B cell (primary cell): ENCODE data around the gene CD96. TPM values are rescaled to one million over a fixed set of nuclear protein-coding genes. Genes with fewer than 3 reads are reported as not detected.
"Not testable (repeated sequence)": the region's sequence is repeated elsewhere in the genome, so short reads cannot be mapped to it uniquely, and the experiment has no call there.

Experiments used
- ATAC-seq: fragments of 200-7000 bp; cut with Tn5 transposase; one replicate; pipeline ENCODE4 v1.10.0; 2021; ENCODE audit warnings: low read depth, mild to moderate bottlenecking, moderate number of reproducible peaks, moderate library complexity
- CTCF ChIA-PET: fragments of 350-600 bp; sonication (Branson Sonifier 250); formaldehyde crosslinking; loops from one replicate; lab custom pipeline; 2021; ENCODE audit warnings: antibody characterized with exemption, inconsistent platforms; lab: Charles Lee
- POLR2A ChIA-PET: fragments of 350-600 bp; sonication (Branson Sonifier 250); formaldehyde crosslinking; loops from one replicate; lab custom pipeline; 2021; ENCODE audit warnings: antibody characterized with exemption; lab: Charles Lee
- DNase-seq: peaks from one replicate; pipeline ENCODE4 v3.0.0; 2013
- H2AFZ ChIP-seq: 2 replicates; pipeline ENCODE4 v1.6.1; 2012; ENCODE audit warnings: mild to moderate bottlenecking, low read depth, low read length; ENCODE audit not compliant: insufficient read depth, poor library complexity, severe bottlenecking
- H3K27ac ChIP-seq, 2 donors: 1 replicate in 1 of 2; 2 replicates in 1 of 2; pipeline ENCODE4 v1.5.1; 2012 to 2013; ENCODE audit warnings: low read length in 2 of 2, mild to moderate bottlenecking in 2 of 2, moderate library complexity in 1 of 2
- H3K27me3 ChIP-seq, 4 experiments: fragments of 200-600 bp in 1 of 4; sonication (generic) in 1 of 4; replicated peaks in 1 of 4; 1 replicate in 2 of 4; 2 replicates in 2 of 4; pipeline versions ENCODE4 v1.6.1 to v1.7.0; 2013 to 2016; ENCODE audit warnings: low read length in 3 of 4, mild to moderate bottlenecking in 2 of 4, mixed read lengths in 1 of 4, moderate library complexity in 1 of 4; ENCODE audit not compliant: insufficient read depth in 4 of 4, control insufficient read depth in 3 of 4; ENCODE audit errors: control extremely low read depth in 1 of 4
- H3K36me3 ChIP-seq, 2 experiments: replicated peaks in 1 of 2; 1 replicate in 1 of 2; 2 replicates in 1 of 2; pipeline versions ENCODE4 v1.6.1 to v1.7.1; 2013; ENCODE audit warnings: low read length in 1 of 2; ENCODE audit not compliant: insufficient read depth in 2 of 2, control insufficient read depth in 1 of 2; ENCODE audit errors: control extremely low read depth in 1 of 2, extremely low read depth in 1 of 2
- H3K4me1 ChIP-seq, 2 donors: fragments of 200-600 bp in 1 of 2; sonication (generic) in 1 of 2; 1 replicate in 1 of 2; 2 replicates in 1 of 2; pipeline versions ENCODE4 v1.5.1 to v1.6.1; 2013 to 2017; ENCODE audit warnings: low read length in 2 of 2; ENCODE audit not compliant: control insufficient read depth in 2 of 2, insufficient read depth in 2 of 2
- H3K4me2 ChIP-seq: replicated peaks from 2 replicates; pipeline ENCODE3; 2012; ENCODE audit warnings: mild to moderate bottlenecking, low read depth, low read length; ENCODE audit not compliant: poor library complexity, severe bottlenecking
- H3K4me3 ChIP-seq, 5 experiments: fragments of 200-600 bp in 1 of 5; sonication (generic) in 1 of 5; 1 replicate in 3 of 5; 2 replicates in 2 of 5; pipeline versions ENCODE4 v1.5.1 to v1.7.0; 2011 to 2016; ENCODE audit warnings: low read length in 4 of 5, mild to moderate bottlenecking in 4 of 5, low read depth in 2 of 5, control low read depth in 1 of 5, moderate library complexity in 1 of 5; ENCODE audit not compliant: insufficient read depth in 1 of 5; ENCODE audit errors: control extremely low read depth in 1 of 5, extremely low read depth in 1 of 5
- H3K79me2 ChIP-seq: fragments of 200-600 bp; sonication (generic); one replicate; pipeline ENCODE4 v1.6.0; 2016; ENCODE audit warnings: low read length; ENCODE audit not compliant: control insufficient read depth, insufficient read depth
- H3K9ac ChIP-seq: fragments of 200-600 bp; sonication (generic); 2 replicates; pipeline ENCODE4 v1.6.1; 2017; ENCODE audit warnings: mild to moderate bottlenecking, low read length, moderate library complexity
- H3K9me3 ChIP-seq, 3 donors: one replicate each; pipeline versions ENCODE4 v1.6.1 to v1.7.1; 2013; ENCODE audit warnings: low read length in 2 of 3; ENCODE audit not compliant: control insufficient read depth in 2 of 3, insufficient read depth in 1 of 3; ENCODE audit errors: control extremely low read depth in 1 of 3
- H4K20me1 ChIP-seq: 2 replicates; pipeline ENCODE4 v1.6.0; 2012; ENCODE audit warnings: mild to moderate bottlenecking, low read length; ENCODE audit not compliant: insufficient read depth, control insufficient read depth, poor library complexity, severe bottlenecking
- H3K27ac Mint-ChIP-seq: one replicate; pipeline ENCODE4 v1.8.0; 2021; ENCODE audit warnings: mixed read lengths
- H3K27me3 Mint-ChIP-seq: one replicate; pipeline ENCODE4 v1.8.0; 2021; ENCODE audit warnings: mixed read lengths
- H3K4me1 Mint-ChIP-seq: one replicate; pipeline ENCODE4 v1.8.0; 2021; ENCODE audit warnings: mixed read lengths
- H3K4me3 Mint-ChIP-seq: one replicate; pipeline ENCODE4 v1.8.0; 2021; ENCODE audit warnings: mixed read lengths
- H3K9me3 Mint-ChIP-seq: one replicate; pipeline ENCODE4 v1.8.0; 2022; ENCODE audit warnings: mixed read lengths; ENCODE audit not compliant: insufficient read depth
- EZH2 ChIP-seq: IDR thresholded peaks from 2 replicates; pipeline ENCODE4 v1.6.1; 2012; ENCODE audit warnings: borderline replicate concordance, low read depth, mild to moderate bottlenecking, moderate library complexity, low read length; ENCODE audit not compliant: insufficient read depth, poor library complexity, severe bottlenecking
- WGBS: methylation state at CpG from one replicate; pipeline ENCODE4 v1.1.5; 2013; ENCODE audit warnings: missing lambda C conversion rate; ENCODE audit not compliant: insufficient coverage; 5-methylcytosine and 5-hydroxymethylcytosine counted together
- intact Hi-C: fragments of 100-400 bp; cut with micrococcal nuclease; formaldehyde crosslinking; loops from one replicate; pipeline ENCODE4 v1.10.0; 2022
- polyA plus RNA-seq: library from polyadenylated mRNA; depleted of rRNA; stranded (reverse); fragments of >200 nt; gene quantifications from 2 replicates; pipeline ENCODE4 v1.2.3, GENCODE V29; 2012
- total RNA-seq, 2 donors: library from RNA; stranded (reverse); fragments of 120-200 nt in 1 of 2; gene quantifications; 1 replicate in 1 of 2; 2 replicates in 1 of 2; pipeline versions ENCODE4 v1.2.3 to v1.2.4, GENCODE V29; 2013 to 2022
- TF ChIP-seq, protein P1 (sequence below): fragments of 200-600 bp; IDR thresholded peaks from one replicate; pipeline ENCODE4 v1.8.0; 2022; ENCODE audit warnings: antibody characterized with exemption, mild to moderate bottlenecking

Gene CD96
- total and polyA plus RNA-seq, 2 donors (not counting 1 experiment from before 2014, with no cell fraction given) = 21.4 to 56.2 TPM

- Histone ChIP-seq H3K9me3 (peaks cover 7 to 12% (median 8%) of the 10 kb centered on the region in 3 donors), H3K36me3 (peaks cover 0 to 14% of the 10 kb centered on the region in 2 experiments)
- peaks cover 11% of the 10 kb centered on the region for H3K9me3 Mint-ChIP-seq
- H2AFZ ChIP-seq, POLR2A ChIA-PET, ATAC-seq, H3K4me3 Mint-ChIP-seq, DNase-seq, H3K4me3 ChIP-seq, H3K9ac ChIP-seq, H3K4me2 ChIP-seq, H3K79me2 ChIP-seq, H3K27ac Mint-ChIP-seq, H3K27me3 ChIP-seq, H3K27me3 Mint-ChIP-seq, intact Hi-C loops, H3K4me1 ChIP-seq, H4K20me1 ChIP-seq, H3K27ac ChIP-seq, H3K4me1 Mint-ChIP-seq, CTCF ChIA-PET: not testable (repeated sequence)
Measured at GRCh38 chr3:111630638-111631037, 88.6 kb downstream of the CD96 start.

DNA sequence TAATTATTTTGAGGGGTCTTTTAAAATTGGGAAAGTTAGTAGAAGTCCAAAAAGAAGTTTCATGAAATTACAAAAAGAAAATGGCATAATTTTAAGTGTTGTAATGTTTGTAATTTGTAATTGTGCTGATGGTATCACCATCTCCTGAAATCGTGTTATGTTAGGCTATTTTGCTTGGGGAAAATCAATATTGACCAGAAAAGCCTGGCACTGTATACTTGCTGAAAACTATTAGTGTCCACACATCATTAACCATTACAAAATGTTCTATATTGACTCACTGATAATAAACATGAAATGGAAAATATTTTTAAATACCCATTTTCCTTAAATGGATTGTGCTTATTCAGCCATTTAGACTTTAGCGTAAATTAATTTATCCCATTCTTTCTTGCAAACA lies 93.4 kb downstream of the CD96 start:
- H3K79me2 ChIP-seq = no peaks in the 10 kb centered on the region
- no peak overlapping the region for H3K9ac ChIP-seq
- no peak overlapping the region for H3K27ac ChIP-seq
- WGBS = no CpG with 5 or more reads among the region's 2 CpGs
- H3K9me3 Mint-ChIP-seq = no peaks in the 10 kb centered on the region
- TF ChIP-seq, protein P1, sequence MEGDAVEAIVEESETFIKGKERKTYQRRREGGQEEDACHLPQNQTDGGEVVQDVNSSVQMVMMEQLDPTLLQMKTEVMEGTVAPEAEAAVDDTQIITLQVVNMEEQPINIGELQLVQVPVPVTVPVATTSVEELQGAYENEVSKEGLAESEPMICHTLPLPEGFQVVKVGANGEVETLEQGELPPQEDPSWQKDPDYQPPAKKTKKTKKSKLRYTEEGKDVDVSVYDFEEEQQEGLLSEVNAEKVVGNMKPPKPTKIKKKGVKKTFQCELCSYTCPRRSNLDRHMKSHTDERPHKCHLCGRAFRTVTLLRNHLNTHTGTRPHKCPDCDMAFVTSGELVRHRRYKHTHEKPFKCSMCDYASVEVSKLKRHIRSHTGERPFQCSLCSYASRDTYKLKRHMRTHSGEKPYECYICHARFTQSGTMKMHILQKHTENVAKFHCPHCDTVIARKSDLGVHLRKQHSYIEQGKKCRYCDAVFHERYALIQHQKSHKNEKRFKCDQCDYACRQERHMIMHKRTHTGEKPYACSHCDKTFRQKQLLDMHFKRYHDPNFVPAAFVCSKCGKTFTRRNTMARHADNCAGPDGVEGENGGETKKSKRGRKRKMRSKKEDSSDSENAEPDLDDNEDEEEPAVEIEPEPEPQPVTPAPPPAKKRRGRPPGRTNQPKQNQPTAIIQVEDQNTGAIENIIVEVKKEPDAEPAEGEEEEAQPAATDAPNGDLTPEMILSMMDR = no peak
- TF ChIP-seq EZH2 = no peak
- ChIA-PET CTCF (no interaction called here), POLR2A (no interaction called here)
- H3K27me3 Mint-ChIP-seq = no peaks in the 10 kb centered on the region
- DNase-seq (no peak), ATAC-seq (no peak)
- H3K36me3 ChIP-seq = peaks cover 0 to 18% of the 10 kb centered on the region in 2 experiments
- H2AFZ ChIP-seq = no peak overlapping the region
- H3K27me3 ChIP-seq = no peaks in the 10 kb centered on the region
- H3K9me3 ChIP-seq = no peaks in the 10 kb centered on the region
- H3K4me3 Mint-ChIP-seq = no peak overlapping the region
- H4K20me1 ChIP-seq = no peaks in the 10 kb centered on the region
- H3K4me1 ChIP-seq = no peaks in the 10 kb centered on the region
- no peaks in the 10 kb centered on the region for H3K4me1 Mint-ChIP-seq
- H3K4me2 ChIP-seq = no peak overlapping the region
- intact Hi-C loops = no loop called here
- H3K4me3 ChIP-seq = no peak overlapping the region
- H3K27ac Mint-ChIP-seq = no peak overlapping the region
